ENCODE results near the gene MYRF. TPM values are rescaled to one million over a fixed set of nuclear protein-coding genes. Genes with fewer than 3 reads are reported as not detected.
A peak's percentile ranks its signal among the peaks of the same experiment; 100 is the strongest.

MYRF gene
- total and polyA plus RNA-seq, 9 of the 15 experiments (the other 6 are each of a cell fraction or from before 2014, with no cell fraction given): 2.3 to 25.8 (median 7.1) TPM

DNA sequence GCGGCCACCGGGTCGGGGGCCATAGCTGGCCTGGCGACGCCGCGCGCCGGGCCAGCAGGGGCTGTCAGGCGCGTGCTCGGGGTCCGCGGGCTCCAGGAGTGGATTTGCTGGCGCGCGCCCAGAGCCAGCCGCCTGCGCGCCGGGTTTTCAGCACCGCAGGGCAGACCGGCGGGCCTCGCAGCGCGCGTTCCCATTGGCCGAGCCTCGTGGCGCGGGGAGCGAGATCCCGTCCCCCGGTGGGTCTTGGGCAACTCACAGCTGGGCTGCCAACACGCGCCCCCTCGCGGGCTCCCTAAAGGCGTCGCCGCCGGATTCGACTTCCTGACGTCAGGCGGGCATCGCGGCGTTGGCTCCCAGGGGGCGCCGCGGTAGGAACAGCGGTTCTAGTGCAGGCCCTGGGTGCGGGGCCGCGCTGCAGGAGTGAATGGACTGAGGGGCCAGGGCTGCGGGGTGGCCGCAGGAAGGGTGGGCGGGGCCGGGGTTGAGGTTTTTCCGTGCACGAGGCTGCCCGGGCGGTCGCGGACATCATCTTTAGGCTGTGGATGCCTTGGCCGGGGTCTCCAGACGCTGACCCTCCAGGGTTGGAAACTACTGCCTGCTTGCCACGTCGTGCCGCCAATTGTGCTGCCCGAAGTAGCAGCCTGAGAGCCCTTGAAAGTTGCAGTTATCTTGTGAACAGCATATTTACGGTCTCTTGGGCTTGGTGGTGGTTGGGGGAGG, 64.5 kb downstream of the MYRF start, which contains the start of gene FADS1 (continued):
- no peak for TF ChIP-seq SP2 (IDR thresholded peaks at IDR 0.05; ENCODE audit: extremely low read depth, low read depth, low read length, poor library complexity, severe bottlenecking)
- peak; percentile 77 for TF ChIP-seq REST (IDR thresholded peaks at IDR 0.05; ENCODE audit: borderline replicate concordance)
- TF ChIP-seq REST (CRISPR knock-in tag; IDR thresholded peaks at IDR 0.05; ENCODE audit: low read depth): peak; percentile 81
- no peak for TF ChIP-seq ZNF57 (CRISPR knock-in tag; IDR thresholded peaks at IDR 0.05)
- no peak for TF ChIP-seq ZNF407 (IDR thresholded peaks at IDR 0.05; ENCODE audit: low read depth)
- TF ChIP-seq ZBTB17 (CRISPR knock-in tag; IDR thresholded peaks at IDR 0.05): peak; percentile 54; the same call in 1 of the 2 replicates
- no peak for TF ChIP-seq TAF7 (tag; IDR thresholded peaks at IDR 0.05)
- TF ChIP-seq U2AF2 (optimal IDR thresholded peaks at IDR 0.05; ENCODE audit: low read depth, low read length): no peak
- TF ChIP-seq HDAC3 (IDR thresholded peaks at IDR 0.05; ENCODE audit: borderline replicate concordance, partially characterized antibody): no peak

All from K562 (cell line).